NCI-H510A (cell line): ENCODE measurements around the gene SERF2.
"Not testable (repeated sequence)": the region's sequence is repeated elsewhere in the genome, so short reads cannot be mapped to it uniquely, and the experiment has no call there.

Source experiments
- DNase-seq: peaks from one replicate; lab custom pipeline; 2025; lab: John Stamatoyannopoulos, UW

SERF2 gene

GRCh38 chr15:43793647-43794046 is 1.5 kb downstream of the SERF2 start:
- no peak for DNase-seq

GRCh38 chr15:43794269-43795037 is 2.3 kb downstream of the SERF2 start:
- DNase-seq, result no peak

GRCh38 chr15:43795197-43795596 is 3.1 kb downstream of the SERF2 start:
- no peak for DNase-seq

- no peak for DNase-seq
Measured at GRCh38 chr15:43795997-43796396, 3.9 kb downstream of the SERF2 start.

GRCh38 chr15:43796566-43796965 is 4.4 kb downstream of the SERF2 start:
- no peak for DNase-seq

GRCh38 chr15:43799209-43799944 is 7.3 kb downstream of the SERF2 start:
- DNase-seq, result peak; percentile 65

GRCh38 chr15:43799945-43800285 is 7.8 kb downstream of the SERF2 start, which contains the start of gene SERINC4:
SERINC4 (minus strand) TSS chr15:43800220; CDS start chr15:43799986, 234 bp downstream.
- no peak for DNase-seq

- DNase-seq, result peak; percentile 61
Measured at GRCh38 chr15:43800286-43801141, 8.4 kb downstream of the SERF2 start, which contains the start of gene HYPK. HYPK (plus strand) TSS chr15:43800599; CDS start chr15:43800623, 24 bp downstream.

GRCh38 chr15:43802676-43803075 is 10.6 kb downstream of the SERF2 start:
- DNase-seq, result not testable (repeated sequence)

- no peak for DNase-seq
Measured at GRCh38 chr15:43808435-43808950, 16.4 kb downstream of the SERF2 start.

GRCh38 chr15:43808960-43809678 is 17.0 kb downstream of the SERF2 start:
- DNase-seq, result no peak

- not testable (repeated sequence) for DNase-seq
Measured at GRCh38 chr15:43815064-43815463, 22.9 kb downstream of the SERF2 start.

- DNase-seq, result no peak
Measured at GRCh38 chr15:43821505-43821904, 29.4 kb downstream of the SERF2 start.

GRCh38 chr15:43824302-43825246 is 32.5 kb downstream of the SERF2 start, which contains the start of gene MFAP1:
MFAP1 (minus strand) TSS chr15:43824690; CDS start chr15:43824569, 121 bp downstream.
- DNase-seq, result peak; percentile 84

GRCh38 chr15:43825305-43825704 is 33.2 kb downstream of the SERF2 start:
- not testable (repeated sequence) for DNase-seq

GRCh38 chr15:43826029-43826507 is 33.9 kb downstream of the SERF2 start:
- no peak for DNase-seq

GRCh38 chr15:43826508-43827341 is 34.6 kb downstream of the SERF2 start, which contains the start of gene WDR76:
WDR76 (plus strand) TSS chr15:43827002; CDS start chr15:43827033, 31 bp downstream.
- DNase-seq, result peak; percentile 64

- DNase-seq, result no peak
Measured at GRCh38 chr15:43828061-43828657, 36.0 kb downstream of the SERF2 start.
